Natural killer cell (primary cell): ENCODE results near the gene VPS13A. TPM values are rescaled to one million over a fixed set of nuclear protein-coding genes. Genes with fewer than 3 reads are reported as not detected.

Experiments
- ATAC-seq, 3 donors: fragments of 150-1000 bp in 2 of 3; fragments of 200-7000 bp in 1 of 3; cut with Tn5 transposase; 1 replicate in 1 of 3; 2 replicates in 2 of 3; pipeline ENCODE4 v1.10.0; 2021; ENCODE audit warnings: mild to moderate bottlenecking in 2 of 3, moderate library complexity in 2 of 3
- DNase-seq, 2 donors: peaks; one replicate each; pipeline versions ENCODE4 v3.0.0 to v3.0.0-alpha.2; 2013 to 2021; ENCODE audit warnings: mixed read lengths in 1 of 2
- H3K27ac ChIP-seq: one replicate; pipeline ENCODE4 v1.5.1; 2013; ENCODE audit warnings: mild to moderate bottlenecking, low read length
- H3K27me3 ChIP-seq: one replicate; pipeline ENCODE4 v1.6.1; 2013; ENCODE audit warnings: low read length; ENCODE audit not compliant: control insufficient read depth, insufficient read depth
- H3K36me3 ChIP-seq: one replicate; pipeline ENCODE4 v1.6.1; 2013; ENCODE audit warnings: low read length; ENCODE audit not compliant: control insufficient read depth, insufficient read depth
- H3K4me1 ChIP-seq: one replicate; pipeline ENCODE4 v1.6.1; 2013; ENCODE audit warnings: low read length; ENCODE audit not compliant: control insufficient read depth, insufficient read depth
- H3K4me3 ChIP-seq: one replicate; pipeline ENCODE4 v1.5.1; 2013; ENCODE audit warnings: low read length
- H3K9me3 ChIP-seq: one replicate; pipeline ENCODE4 v1.6.1; 2013; ENCODE audit warnings: low read length; ENCODE audit not compliant: control insufficient read depth, insufficient read depth
- H3K27ac Mint-ChIP-seq, 2 donors: one replicate each; pipeline ENCODE4 v1.8.0; 2022; ENCODE audit warnings: mild to moderate bottlenecking in 2 of 2, mixed read lengths in 2 of 2, moderate library complexity in 1 of 2
- H3K27me3 Mint-ChIP-seq, 2 donors: one replicate each; pipeline ENCODE4 v1.8.0; 2022; ENCODE audit warnings: low read depth in 2 of 2, mixed read lengths in 2 of 2
- H3K36me3 Mint-ChIP-seq: one replicate; pipeline ENCODE4 v1.8.0; 2022; ENCODE audit warnings: mixed read lengths
- H3K4me1 Mint-ChIP-seq, 2 donors: one replicate each; pipeline ENCODE4 v1.8.0; 2022; ENCODE audit warnings: mixed read lengths in 2 of 2
- H3K4me3 Mint-ChIP-seq: one replicate; pipeline ENCODE4 v1.8.0; 2022; ENCODE audit warnings: mild to moderate bottlenecking, moderate library complexity, mixed read lengths
- H3K9me3 Mint-ChIP-seq, 2 donors: one replicate each; pipeline ENCODE4 v1.8.0; 2022; ENCODE audit warnings: mixed read lengths in 2 of 2
- WGBS: methylation state at CpG from one replicate; pipeline ENCODE4 v1.1.7; 2013; ENCODE audit warnings: missing lambda C conversion rate; ENCODE audit not compliant: insufficient coverage; 5-methylcytosine and 5-hydroxymethylcytosine counted together
- intact Hi-C: fragments of 100-400 bp; cut with micrococcal nuclease; formaldehyde crosslinking; loops from one replicate; pipeline ENCODE4 v1.14.2; 2022
- total RNA-seq, 4 donors: library from RNA; stranded (reverse); fragments of 120-200 nt in 1 of 4; gene quantifications; one replicate each; pipeline versions ENCODE4 v1.2.3 to v1.2.4, GENCODE V29; 2013 to 2022
- TF ChIP-seq, protein P1 (sequence below): fragments of 200-600 bp; IDR thresholded peaks from one replicate; pipeline ENCODE4 v1.8.0; 2022; ENCODE audit warnings: antibody characterized with exemption

The VPS13A gene
- total RNA-seq, 3 donors from 2014 or later (not counting 1 experiment from before 2014, with no cell fraction given), result 54.7 to 74.2 (median 70.4) TPM

- peaks cover 2 to 7% of the 10 kb centered on the region in 2 donors for H3K27me3 Mint-ChIP-seq
- no peaks in the 10 kb centered on the region for H3K36me3 ChIP-seq
- 86% methylated on average over 1 of the region's 3 CpGs for WGBS
- H3K9me3 ChIP-seq, result no peaks in the 10 kb centered on the region
- no peaks in the 10 kb centered on the region for H3K9me3 Mint-ChIP-seq
- no peaks in the 10 kb centered on the region for H3K27me3 ChIP-seq
- DNase-seq, result no peak
- H3K4me1 ChIP-seq, result no peaks in the 10 kb centered on the region
- H3K27ac ChIP-seq, result no peak overlapping the region
- H3K36me3 Mint-ChIP-seq, result no peaks in the 10 kb centered on the region
- TF ChIP-seq, protein P1, sequence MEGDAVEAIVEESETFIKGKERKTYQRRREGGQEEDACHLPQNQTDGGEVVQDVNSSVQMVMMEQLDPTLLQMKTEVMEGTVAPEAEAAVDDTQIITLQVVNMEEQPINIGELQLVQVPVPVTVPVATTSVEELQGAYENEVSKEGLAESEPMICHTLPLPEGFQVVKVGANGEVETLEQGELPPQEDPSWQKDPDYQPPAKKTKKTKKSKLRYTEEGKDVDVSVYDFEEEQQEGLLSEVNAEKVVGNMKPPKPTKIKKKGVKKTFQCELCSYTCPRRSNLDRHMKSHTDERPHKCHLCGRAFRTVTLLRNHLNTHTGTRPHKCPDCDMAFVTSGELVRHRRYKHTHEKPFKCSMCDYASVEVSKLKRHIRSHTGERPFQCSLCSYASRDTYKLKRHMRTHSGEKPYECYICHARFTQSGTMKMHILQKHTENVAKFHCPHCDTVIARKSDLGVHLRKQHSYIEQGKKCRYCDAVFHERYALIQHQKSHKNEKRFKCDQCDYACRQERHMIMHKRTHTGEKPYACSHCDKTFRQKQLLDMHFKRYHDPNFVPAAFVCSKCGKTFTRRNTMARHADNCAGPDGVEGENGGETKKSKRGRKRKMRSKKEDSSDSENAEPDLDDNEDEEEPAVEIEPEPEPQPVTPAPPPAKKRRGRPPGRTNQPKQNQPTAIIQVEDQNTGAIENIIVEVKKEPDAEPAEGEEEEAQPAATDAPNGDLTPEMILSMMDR, result no peak
- intact Hi-C loops, result no loop called here
- H3K27ac Mint-ChIP-seq, result no peak overlapping the region
- no peaks in the 10 kb centered on the region for H3K4me1 Mint-ChIP-seq
- no peak for ATAC-seq
- H3K4me3 ChIP-seq, result no peak overlapping the region
- no peak overlapping the region for H3K4me3 Mint-ChIP-seq
These were observed 287.3 kb downstream of the VPS13A start for GRCh38 chr9:77464661-77465060.

DNA sequence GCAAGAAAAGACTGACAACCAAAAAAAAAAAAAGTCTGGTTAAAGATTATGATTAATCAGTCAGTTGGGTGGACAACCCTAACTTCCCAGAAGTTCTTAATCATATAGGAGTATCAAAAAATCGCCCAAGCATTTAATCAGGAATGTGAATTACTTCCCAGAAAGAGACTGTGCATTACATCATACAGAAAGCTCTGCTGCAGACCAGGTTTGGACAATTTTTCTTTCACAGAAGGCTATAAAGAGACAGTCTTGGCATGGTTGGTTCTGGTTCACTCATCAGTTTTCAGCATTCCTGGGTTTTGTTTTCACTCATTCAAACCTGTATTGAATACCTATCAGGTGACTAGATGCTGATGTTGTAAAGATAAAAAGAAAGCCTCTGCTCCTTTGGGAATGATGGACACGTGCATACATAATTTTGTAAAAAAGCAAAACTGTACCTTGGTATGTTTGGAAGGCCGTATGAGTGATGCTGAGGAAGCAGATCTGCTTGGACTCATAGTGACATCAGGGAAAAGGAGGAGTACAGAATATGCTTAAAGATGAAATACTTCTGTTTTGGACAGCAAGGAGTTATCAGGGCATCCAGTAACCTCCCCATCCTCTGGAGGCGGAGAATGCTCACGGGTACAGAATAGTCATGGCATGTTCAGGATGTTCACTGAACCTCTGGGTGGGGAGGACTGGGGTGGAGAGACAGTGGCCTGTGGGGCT, 292.3 kb downstream of the VPS13A start:
- Histone ChIP-seq H3K9me3 (no peaks in the 10 kb centered on the region), H3K27ac (no peak overlapping the region), H3K27me3 (no peaks in the 10 kb centered on the region), H3K4me1 (no peaks in the 10 kb centered on the region), H3K4me3 (no peak overlapping the region), H3K36me3 (no peaks in the 10 kb centered on the region)
- DNase-seq, result no peak
- Mint-ChIP-seq H3K9me3 (no peaks in the 10 kb centered on the region), H3K27ac (no peak overlapping the region), H3K27me3 (peaks cover 2 to 5% of the 10 kb centered on the region in 2 donors), H3K4me1 (no peaks in the 10 kb centered on the region), H3K4me3 (no peak overlapping the region), H3K36me3 (no peaks in the 10 kb centered on the region)
- intact Hi-C loops, result no loop called here
- TF ChIP-seq, protein P1, result no peak
- 85% methylated on average over 5 of the region's 5 CpGs for WGBS
- ATAC-seq, result no peak

Other genes with a start within 250 kb of the VPS13A start
- gene FOXB2, start 157.9 kb upstream of the VPS13A start, total RNA-seq, result not detected